Neural progenitor cell (in vitro differentiated cells): Measurements from ENCODE around the gene LOXL1. TPM values are rescaled to one million over a fixed set of nuclear protein-coding genes. Genes with fewer than 3 reads are reported as not detected.
A peak's percentile ranks its signal among the peaks of the same experiment; 100 is the strongest.

ENCODE experiments used
- DNase-seq: peaks from one replicate; pipeline ENCODE4 v3.0.0-alpha.2; 2016; ENCODE audit warnings: low spot score
- H2AFZ ChIP-seq: fragments of 200-600 bp; sonication (generic); replicated peaks from 2 replicates; pipeline ENCODE4 v1.6.1; 2016; ENCODE audit warnings: antibody characterized with exemption
- H3F3A ChIP-seq: fragments of 200-600 bp; sonication (generic); 2 replicates; pipeline ENCODE4 v1.6.1; 2016; ENCODE audit warnings: antibody characterized with exemption, low read depth
- H3K27ac ChIP-seq: fragments of 200-600 bp; sonication (generic); 2 replicates; pipeline ENCODE4 v1.5.1; 2016; ENCODE audit warnings: mild to moderate bottlenecking
- H3K27me3 ChIP-seq: fragments of 200-600 bp; sonication (generic); 2 replicates; pipeline ENCODE4 v1.6.1; 2016; ENCODE audit warnings: mild to moderate bottlenecking, moderate library complexity
- H3K36me3 ChIP-seq: fragments of 200-600 bp; sonication (generic); 2 replicates; pipeline ENCODE4 v1.5.1; 2016
- H3K4me1 ChIP-seq: fragments of 200-600 bp; sonication (generic); 2 replicates; pipeline ENCODE4 v1.6.1; 2016; ENCODE audit warnings: mixed run types
- H3K4me2 ChIP-seq: fragments of 200-600 bp; sonication (generic); 2 replicates; pipeline ENCODE4 v1.6.1; 2016
- H3K4me3 ChIP-seq: fragments of 200-600 bp; sonication (generic); 2 replicates; pipeline ENCODE4 v1.5.1; 2016
- H3K79me2 ChIP-seq: fragments of 200-600 bp; sonication (generic); 2 replicates; pipeline ENCODE4 v1.6.1; 2016; ENCODE audit warnings: low read depth
- H3K9ac ChIP-seq: fragments of 200-600 bp; sonication (generic); 2 replicates; pipeline ENCODE4 v1.6.1; 2016
- H3K9me3 ChIP-seq: fragments of 200-600 bp; sonication (generic); 2 replicates; pipeline ENCODE4 v1.5.1; 2016; ENCODE audit warnings: low read depth
- H4K20me1 ChIP-seq: fragments of 200-600 bp; sonication (generic); 2 replicates; pipeline ENCODE4 v1.6.1; 2016; ENCODE audit warnings: low read depth
- H3K27ac Mint-ChIP-seq: 3 replicates; pipeline ENCODE4 v1.8.0; 2021; ENCODE audit warnings: mixed read lengths
- H3K27me3 Mint-ChIP-seq: 2 replicates; pipeline ENCODE4 v1.8.0; 2022; ENCODE audit warnings: low read depth, mild to moderate bottlenecking, inconsistent platforms, moderate library complexity, mixed read lengths; ENCODE audit not compliant: insufficient read depth
- H3K36me3 Mint-ChIP-seq: 3 replicates; pipeline ENCODE4 v1.8.0; 2021; ENCODE audit warnings: mixed read lengths
- H3K4me1 Mint-ChIP-seq: 3 replicates; pipeline ENCODE4 v1.8.0; 2021; ENCODE audit warnings: mixed read lengths
- H3K4me3 Mint-ChIP-seq: 3 replicates; pipeline ENCODE4 v1.8.0; 2021; ENCODE audit warnings: mild to moderate bottlenecking, moderate library complexity, mixed read lengths
- H3K9me3 Mint-ChIP-seq: 3 replicates; pipeline ENCODE4 v1.8.0; 2020; ENCODE audit warnings: mixed read lengths
- CTCF ChIP-seq: fragments of 200-600 bp; sonication (generic); IDR thresholded peaks from 2 replicates; pipeline ENCODE4 v1.5.1; 2017; ENCODE audit warnings: antibody characterized with exemption, mild to moderate bottlenecking
- EZH2 ChIP-seq: fragments of 200-600 bp; sonication (generic); IDR thresholded peaks from 2 replicates; pipeline ENCODE4 v1.6.1; 2017; ENCODE audit warnings: antibody characterized with exemption, mild to moderate bottlenecking, moderate library complexity
- EZH2phosphoT487 ChIP-seq: fragments of 200-600 bp; sonication (generic); IDR thresholded peaks from 2 replicates; pipeline ENCODE4 v1.6.1; 2017; ENCODE audit warnings: antibody characterized with exemption
- total RNA-seq: library from RNA; depleted of rRNA; stranded (reverse); fragments of >200 nt; gene quantifications from 2 replicates; pipeline ENCODE4 v1.2.3, GENCODE V29; 2015; ENCODE audit warnings: low replicate concordance

LOXL1 gene, protein sequence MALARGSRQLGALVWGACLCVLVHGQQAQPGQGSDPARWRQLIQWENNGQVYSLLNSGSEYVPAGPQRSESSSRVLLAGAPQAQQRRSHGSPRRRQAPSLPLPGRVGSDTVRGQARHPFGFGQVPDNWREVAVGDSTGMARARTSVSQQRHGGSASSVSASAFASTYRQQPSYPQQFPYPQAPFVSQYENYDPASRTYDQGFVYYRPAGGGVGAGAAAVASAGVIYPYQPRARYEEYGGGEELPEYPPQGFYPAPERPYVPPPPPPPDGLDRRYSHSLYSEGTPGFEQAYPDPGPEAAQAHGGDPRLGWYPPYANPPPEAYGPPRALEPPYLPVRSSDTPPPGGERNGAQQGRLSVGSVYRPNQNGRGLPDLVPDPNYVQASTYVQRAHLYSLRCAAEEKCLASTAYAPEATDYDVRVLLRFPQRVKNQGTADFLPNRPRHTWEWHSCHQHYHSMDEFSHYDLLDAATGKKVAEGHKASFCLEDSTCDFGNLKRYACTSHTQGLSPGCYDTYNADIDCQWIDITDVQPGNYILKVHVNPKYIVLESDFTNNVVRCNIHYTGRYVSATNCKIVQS
- total RNA-seq = 5.3 and 28.1 TPM in 2 replicates

GRCh38 chr15:73926219-73927002 is at the start of gene LOXL1:
LOXL1 (plus strand) TSS chr15:73926462; CDS start chr15:73926784, 322 bp downstream.
- H3K4me3 ChIP-seq = peak within 1 kb of the TSS; percentile 69
- peaks cover 58% of the 10 kb centered on the region for H3K4me1 ChIP-seq
- Mint-ChIP-seq H3K27me3 (peaks cover 31% of the 10 kb centered on the region), H3K4me1 (peaks cover 62% of the 10 kb centered on the region), H3K36me3 (no peaks in the 10 kb centered on the region), H3K4me3 (peak within 1 kb of the TSS; percentile 77), H3K9me3 (no peaks in the 10 kb centered on the region), H3K27ac (no peak within 1 kb of the TSS)
- TF ChIP-seq EZH2phosphoT487 (no peak), EZH2 (no peak), CTCF (no peak)
- peak; percentile 91 for DNase-seq
- H3K9ac ChIP-seq = no peak within 1 kb of the TSS
- no peaks in the 10 kb centered on the region for H3K9me3 ChIP-seq
- H3K27me3 ChIP-seq = no peaks in the 10 kb centered on the region
- peak within 1 kb of the TSS; percentile 90 for H3K4me2 ChIP-seq
- H3K79me2 ChIP-seq = peaks cover 4% of the 10 kb centered on the region
- H3K27ac ChIP-seq = no peak within 1 kb of the TSS
- peaks cover 43% of the 10 kb centered on the region for H3F3A ChIP-seq
- H2AFZ ChIP-seq = peak within 1 kb of the TSS; percentile 89
- no peaks in the 10 kb centered on the region for H3K36me3 ChIP-seq
- H4K20me1 ChIP-seq = peaks cover 20% of the 10 kb centered on the region

- Histone ChIP-seq H3K4me1 (no peaks in the 10 kb centered on the region), H3F3A (no peaks in the 10 kb centered on the region), H3K9me3 (no peaks in the 10 kb centered on the region), H3K36me3 (no peaks in the 10 kb centered on the region), H2AFZ (no peak overlapping the region), H3K4me2 (no peak overlapping the region), H3K9ac (no peak overlapping the region), H3K79me2 (no peaks in the 10 kb centered on the region), H4K20me1 (no peaks in the 10 kb centered on the region), H3K27me3 (no peaks in the 10 kb centered on the region), H3K27ac (no peak overlapping the region), H3K4me3 (no peak overlapping the region)
- no peaks in the 10 kb centered on the region for H3K36me3 Mint-ChIP-seq
- H3K27me3 Mint-ChIP-seq = peaks cover 8% of the 10 kb centered on the region
- H3K4me3 Mint-ChIP-seq = no peak overlapping the region
- DNase-seq = no peak
- H3K4me1 Mint-ChIP-seq = peaks cover 13% of the 10 kb centered on the region
- H3K9me3 Mint-ChIP-seq = peaks cover 2% of the 10 kb centered on the region
- TF ChIP-seq EZH2 (no peak), CTCF (no peak), EZH2phosphoT487 (no peak)
- no peak overlapping the region for H3K27ac Mint-ChIP-seq
These were observed 46.8 kb upstream of the LOXL1 start for GRCh38 chr15:73879426-73879825.

GRCh38 chr15:73881579-73882320 is 44.5 kb upstream of the LOXL1 start:
- Mint-ChIP-seq H3K4me3 (no peak overlapping the region), H3K27ac (no peak overlapping the region), H3K9me3 (peaks cover 2% of the 10 kb centered on the region), H3K36me3 (no peaks in the 10 kb centered on the region), H3K27me3 (peaks cover 6% of the 10 kb centered on the region), H3K4me1 (peaks cover 7% of the 10 kb centered on the region)
- DNase-seq = no peak
- H3K36me3 ChIP-seq = no peaks in the 10 kb centered on the region
- TF ChIP-seq EZH2 = no peak
- TF ChIP-seq CTCF = no peak
- no peak for TF ChIP-seq EZH2phosphoT487
- no peaks in the 10 kb centered on the region for H4K20me1 ChIP-seq
- H3K4me3 ChIP-seq = no peak overlapping the region
- no peak overlapping the region for H3K4me2 ChIP-seq
- H3K79me2 ChIP-seq = no peaks in the 10 kb centered on the region
- H3K9me3 ChIP-seq = no peaks in the 10 kb centered on the region
- no peak overlapping the region for H3K9ac ChIP-seq
- no peak overlapping the region for H2AFZ ChIP-seq
- no peaks in the 10 kb centered on the region for H3F3A ChIP-seq
- H3K27ac ChIP-seq = no peak overlapping the region
- no peaks in the 10 kb centered on the region for H3K27me3 ChIP-seq
- no peaks in the 10 kb centered on the region for H3K4me1 ChIP-seq
